GM10248 (cell line): Measurements from ENCODE around the gene HOXA7.

Experiments used
- CTCF ChIA-PET: fragments of 300-600 bp; sonication (Branson Sonifier 250); formaldehyde crosslinking; extraction: SDS; loops from one replicate; lab custom pipeline; 2021; ENCODE audit warnings: antibody characterized with exemption; lab: Yijun Ruan, JAX
- POLR2A ChIA-PET: fragments of 350-650 bp; sonication (Branson Sonifier 250); formaldehyde crosslinking; extraction: SDS; loops from one replicate; lab custom pipeline; 2020; ENCODE audit warnings: antibody characterized with exemption; lab: Yijun Ruan, JAX
- DNase-seq: peaks from one replicate; pipeline ENCODE4 v3.0.0; 2012; ENCODE audit errors: extremely low spot score
- CTCF ChIP-seq: IDR thresholded peaks from 2 replicates; pipeline ENCODE4 v1.5.1; 2012; ENCODE audit warnings: mild to moderate bottlenecking, low read depth; ENCODE audit errors: extremely low read depth, missing control alignments, control extremely low read depth

Gene HOXA7

GRCh38 chr7:27193335-27194001, 37.0 kb upstream of the HOXA7 start:
- CTCF ChIA-PET: interaction anchor here (0.7 to 4.9 kb wide), 3 partner anchors 383 to 827 kb away, joined by 3 to 79 read pairs (median 37); no protein-coding TSS in a partner anchor
- TF ChIP-seq CTCF: no peak
- DNase-seq: no peak
- POLR2A ChIA-PET: no interaction called here

- ChIA-PET POLR2A (no interaction called here), CTCF (interaction anchor here (2.4 to 4.9 kb wide), 2 partner anchors 727 to 828 kb away, joined by 8 to 79 read pairs; no protein-coding TSS in a partner anchor)
- no peak for DNase-seq
- TF ChIP-seq CTCF: no peak
Observed at GRCh38 chr7:27192546-27193334, 36.3 kb upstream of the HOXA7 start.

- no peak for TF ChIP-seq CTCF
- ChIA-PET CTCF (interaction anchor here (2.4 to 4.9 kb wide), 2 partner anchors 728 to 829 kb away, joined by 8 to 79 read pairs; no protein-coding TSS in a partner anchor), POLR2A (no interaction called here)
Observed at GRCh38 chr7:27191833-27192545, 35.5 kb upstream of the HOXA7 start.

GRCh38 chr7:27191161-27191731, 34.8 kb upstream of the HOXA7 start:
- POLR2A ChIA-PET: no interaction called here

More at GRCh38 chr7:27191833-27192545, 35.5 kb upstream of the HOXA7 start:
- no peak for DNase-seq

GRCh38 chr7:27189997-27190748, 33.7 kb upstream of the HOXA7 start:
- ChIA-PET CTCF (interaction anchor here (2.0 to 2.3 kb wide), 2 partner anchors 11 to 29 kb away, joined by 6 to 11 read pairs; no protein-coding TSS in a partner anchor), POLR2A (no interaction called here)
- no peak for TF ChIP-seq CTCF
- no peak for DNase-seq

More at GRCh38 chr7:27191161-27191731, 34.8 kb upstream of the HOXA7 start:
- no peak for DNase-seq
- CTCF ChIA-PET: interaction anchor here (0.9 to 2.4 kb wide), 4 partner anchors 12 to 829 kb away, joined by 3 to 11 read pairs (median 7); no protein-coding TSS in a partner anchor
- TF ChIP-seq CTCF: no peak
